ENCODE results near the gene FAF1. TPM values are rescaled to one million over a fixed set of nuclear protein-coding genes. Genes with fewer than 3 reads are reported as not detected.
"Not testable (repeated sequence)": the region's sequence is repeated elsewhere in the genome, so short reads cannot be mapped to it uniquely, and the experiment has no call there.

The FAF1 gene
- total RNA-seq, 1 donor from 2014 or later: 58.8 TPM

DNA sequence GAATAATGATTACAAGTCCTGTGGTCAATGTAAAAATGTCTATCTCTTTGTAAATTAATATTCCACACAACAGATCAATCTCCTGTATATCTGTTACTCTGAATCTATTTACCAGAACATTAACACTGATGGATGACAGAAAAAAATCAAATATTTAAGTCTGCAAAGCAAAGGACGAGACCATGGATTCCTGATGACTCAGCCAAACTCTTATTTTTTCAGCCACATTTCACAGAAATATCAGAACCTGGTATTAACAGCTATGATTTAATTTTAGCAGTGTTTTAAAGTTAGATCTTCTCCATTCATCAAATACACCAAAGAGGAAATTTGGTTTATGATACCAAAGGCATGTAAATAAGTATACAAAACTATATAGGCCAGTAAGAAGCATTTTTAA is 46.1 kb downstream of the FAF1 start:
- Mint-ChIP-seq H3K27ac (no peak overlapping the region), H3K4me1 (ENCODE audit: low read depth) (no peaks in the 10 kb centered on the region), H3K27me3 (ENCODE audit: insufficient read depth) (no peaks in the 10 kb centered on the region), H3K4me3 (no peak overlapping the region), H3K9me3 (peaks cover 8% of the 10 kb centered on the region), H3K36me3 (ENCODE audit: low read depth) (no peaks in the 10 kb centered on the region)
- intact Hi-C loops (cut with micrococcal nuclease): no loop called here
- DNase-seq (ENCODE audit: low spot score): no peak

DNA sequence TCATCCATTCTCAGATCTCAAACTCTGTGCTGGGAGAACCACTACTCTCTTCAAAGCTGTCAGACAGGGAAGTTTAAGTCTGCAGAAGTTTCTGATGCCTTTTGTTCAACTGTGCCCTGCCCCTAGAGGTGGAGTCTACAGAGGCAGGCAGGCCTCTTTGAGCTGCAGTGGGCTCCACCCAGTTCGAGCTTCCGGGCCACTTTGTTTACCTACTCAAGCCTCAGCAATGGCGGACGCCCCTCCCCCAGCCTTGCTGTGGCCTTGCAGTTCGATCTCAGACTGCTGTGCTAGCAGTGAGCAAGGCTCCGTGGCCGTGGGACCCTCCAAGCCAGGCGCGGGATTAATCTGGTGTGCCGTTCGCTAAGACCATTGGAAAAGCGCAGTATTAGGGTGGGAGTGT is 49.7 kb downstream of the FAF1 start:
- intact Hi-C loops (cut with micrococcal nuclease); H3K4me1 Mint-ChIP-seq (ENCODE audit: low read depth); H3K36me3 Mint-ChIP-seq (ENCODE audit: low read depth); H3K4me3 Mint-ChIP-seq; DNase-seq (ENCODE audit: low spot score); H3K27ac Mint-ChIP-seq; H3K27me3 Mint-ChIP-seq (ENCODE audit: insufficient read depth): not testable (repeated sequence)
- H3K9me3 Mint-ChIP-seq: peaks cover 31% of the 10 kb centered on the region

DNA sequence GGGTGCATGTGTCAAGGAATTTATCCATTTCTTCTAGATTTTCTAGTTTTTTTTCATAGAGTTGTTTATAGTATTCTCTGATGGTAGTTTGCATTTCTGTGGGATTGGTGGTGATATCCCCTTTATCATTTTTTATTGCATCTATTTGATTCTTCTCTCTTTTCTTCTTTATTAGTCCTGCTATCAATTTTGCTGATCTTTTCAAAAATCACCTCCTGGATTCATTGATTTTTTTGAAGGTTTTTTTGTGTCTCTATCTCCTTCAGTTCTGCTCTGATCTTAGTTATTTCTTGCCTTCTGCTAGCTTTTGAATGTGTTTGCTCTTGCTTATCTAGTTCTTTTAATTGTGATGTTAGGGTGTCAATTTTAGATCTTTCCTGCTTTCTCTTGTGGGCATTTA is 52.5 kb downstream of the FAF1 start:
- H3K9me3 Mint-ChIP-seq: peaks cover 31% of the 10 kb centered on the region
- H3K27me3 Mint-ChIP-seq (ENCODE audit: insufficient read depth); intact Hi-C loops (cut with micrococcal nuclease); H3K4me1 Mint-ChIP-seq (ENCODE audit: low read depth); DNase-seq (ENCODE audit: low spot score); H3K27ac Mint-ChIP-seq; H3K4me3 Mint-ChIP-seq; H3K36me3 Mint-ChIP-seq (ENCODE audit: low read depth): not testable (repeated sequence)

DNA sequence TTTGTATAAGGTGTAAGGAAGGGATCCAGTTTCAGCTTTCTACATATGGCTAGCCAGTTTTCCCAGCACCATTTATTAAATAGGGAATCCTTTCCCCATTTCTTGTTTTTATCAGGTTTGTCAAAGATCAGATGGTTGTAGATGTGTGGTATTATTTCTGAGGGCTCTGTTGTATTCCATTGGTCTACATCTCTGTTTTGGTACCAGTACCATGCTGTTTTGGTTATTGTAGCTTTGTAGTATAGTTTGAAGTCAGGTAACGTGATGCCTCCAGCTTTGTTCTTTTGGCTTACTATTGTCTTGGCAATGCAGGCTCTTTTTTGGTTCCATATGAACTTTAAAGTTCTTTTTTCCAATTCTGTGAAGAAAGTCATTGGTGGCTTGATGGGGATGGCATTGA is 54.0 kb downstream of the FAF1 start:
- H3K4me1 Mint-ChIP-seq (ENCODE audit: low read depth); H3K36me3 Mint-ChIP-seq (ENCODE audit: low read depth); H3K27me3 Mint-ChIP-seq (ENCODE audit: insufficient read depth); H3K27ac Mint-ChIP-seq; intact Hi-C loops (cut with micrococcal nuclease); DNase-seq (ENCODE audit: low spot score); H3K4me3 Mint-ChIP-seq: not testable (repeated sequence)
- H3K9me3 Mint-ChIP-seq: peaks cover 27% of the 10 kb centered on the region

DNA sequence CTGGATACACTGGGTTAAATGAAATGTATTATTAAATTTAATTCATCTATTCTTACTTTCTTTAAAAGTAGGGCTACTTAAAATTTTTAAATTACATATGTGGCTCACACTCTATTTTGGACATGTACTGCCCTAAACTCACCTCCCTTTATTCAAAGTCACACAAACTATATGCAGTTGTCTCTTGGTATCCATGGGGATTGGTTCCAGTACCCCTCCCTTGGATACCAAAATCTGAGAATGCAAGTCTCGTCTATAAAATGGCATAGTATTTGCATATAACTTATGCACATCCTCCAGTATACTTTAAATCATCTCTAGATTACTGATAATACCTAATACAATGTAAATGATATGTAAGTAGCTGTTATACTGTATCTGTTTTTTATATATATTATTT is 57.6 kb downstream of the FAF1 start:
- no peak overlapping the region for H3K4me3 Mint-ChIP-seq
- H3K9me3 Mint-ChIP-seq: peaks cover 8% of the 10 kb centered on the region
- no peaks in the 10 kb centered on the region for H3K36me3 Mint-ChIP-seq (ENCODE audit: low read depth)
- H3K27me3 Mint-ChIP-seq (ENCODE audit: insufficient read depth): no peaks in the 10 kb centered on the region
- H3K4me1 Mint-ChIP-seq (ENCODE audit: low read depth): no peaks in the 10 kb centered on the region
- no peak overlapping the region for H3K27ac Mint-ChIP-seq
- DNase-seq (ENCODE audit: low spot score): no peak
- intact Hi-C loops (cut with micrococcal nuclease): loop anchor here (5.0 kb wide), 1 partner anchor 55 kb away; no protein-coding TSS in a partner anchor

DNA sequence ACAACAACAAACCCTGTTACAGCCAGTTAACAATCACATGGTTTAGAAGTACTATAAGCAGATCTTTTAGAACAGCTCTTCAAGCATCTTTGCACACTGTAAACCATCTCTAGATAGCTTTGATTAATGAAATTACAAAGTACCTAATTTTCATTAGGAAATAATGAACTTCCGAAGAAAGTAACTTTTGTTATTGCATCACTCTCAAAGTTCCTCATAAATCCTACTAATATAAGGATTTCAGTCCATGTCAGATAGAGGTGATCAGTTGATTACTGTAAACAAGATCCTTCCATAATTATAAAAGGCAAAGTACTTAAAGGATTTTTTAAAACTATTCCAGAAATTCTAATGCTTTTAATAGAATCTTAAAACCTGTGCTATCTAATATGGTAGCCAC is 58.2 kb downstream of the FAF1 start:
- Mint-ChIP-seq H3K4me3 (no peak overlapping the region), H3K4me1 (ENCODE audit: low read depth) (no peaks in the 10 kb centered on the region), H3K36me3 (ENCODE audit: low read depth) (no peaks in the 10 kb centered on the region), H3K9me3 (peaks cover 7% of the 10 kb centered on the region), H3K27me3 (ENCODE audit: insufficient read depth) (no peaks in the 10 kb centered on the region), H3K27ac (no peak overlapping the region)
- intact Hi-C loops (cut with micrococcal nuclease): loop anchor here (5.0 kb wide), 1 partner anchor 55 kb away; no protein-coding TSS in a partner anchor
- DNase-seq (ENCODE audit: low spot score): no peak

DNA sequence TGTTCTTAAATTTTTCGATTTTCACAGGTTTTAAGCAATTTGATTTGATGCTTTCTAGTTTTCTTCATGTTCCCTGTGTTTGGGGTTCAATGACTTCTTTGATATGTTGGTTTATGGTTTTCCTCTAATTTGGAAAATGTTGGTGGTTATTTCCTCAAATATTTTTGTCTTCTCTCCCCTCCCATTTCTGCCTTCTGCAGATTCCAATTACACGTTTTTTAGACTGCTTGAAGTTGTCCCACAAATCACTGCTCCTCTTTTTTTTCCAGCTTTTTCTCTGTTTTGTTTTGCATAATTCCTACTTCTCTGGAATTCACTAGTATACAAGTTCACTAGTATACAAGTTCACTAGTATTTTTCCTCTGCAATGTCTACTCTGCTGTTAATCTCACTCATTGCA is 61.3 kb downstream of the FAF1 start:
- Mint-ChIP-seq H3K27ac (no peak overlapping the region), H3K27me3 (ENCODE audit: insufficient read depth) (no peaks in the 10 kb centered on the region), H3K36me3 (ENCODE audit: low read depth) (no peaks in the 10 kb centered on the region), H3K4me1 (ENCODE audit: low read depth) (no peaks in the 10 kb centered on the region), H3K9me3 (peaks cover 4% of the 10 kb centered on the region), H3K4me3 (no peak overlapping the region)
- no peak for DNase-seq (ENCODE audit: low spot score)
- intact Hi-C loops (cut with micrococcal nuclease): no loop called here

DNA sequence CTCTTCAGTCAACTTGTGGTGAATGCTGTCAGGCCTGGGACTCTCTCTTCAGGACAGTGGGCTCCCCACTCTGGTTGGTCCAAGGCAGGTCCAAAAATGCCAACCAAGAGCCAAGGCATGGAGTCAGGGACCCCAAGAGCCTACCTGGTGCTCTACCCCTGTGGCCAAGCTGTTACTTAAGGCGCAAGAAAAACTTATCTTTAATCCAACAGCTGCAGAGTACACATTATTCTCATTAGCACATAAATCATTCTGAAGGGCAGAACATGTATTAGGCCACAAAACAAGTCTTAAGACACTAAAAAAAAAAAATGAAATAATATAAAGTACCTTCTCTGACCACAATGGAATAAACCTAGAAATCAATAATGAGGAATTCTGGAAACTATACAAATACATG is 65.7 kb downstream of the FAF1 start:
- H3K4me1 Mint-ChIP-seq (ENCODE audit: low read depth): no peaks in the 10 kb centered on the region
- H3K4me3 Mint-ChIP-seq: no peak overlapping the region
- H3K27me3 Mint-ChIP-seq (ENCODE audit: insufficient read depth): no peaks in the 10 kb centered on the region
- H3K27ac Mint-ChIP-seq: no peak overlapping the region
- peaks cover 21% of the 10 kb centered on the region for H3K9me3 Mint-ChIP-seq
- intact Hi-C loops (cut with micrococcal nuclease): no loop called here
- no peak for DNase-seq (ENCODE audit: low spot score)
- H3K36me3 Mint-ChIP-seq (ENCODE audit: low read depth): peaks cover 6% of the 10 kb centered on the region

DNA sequence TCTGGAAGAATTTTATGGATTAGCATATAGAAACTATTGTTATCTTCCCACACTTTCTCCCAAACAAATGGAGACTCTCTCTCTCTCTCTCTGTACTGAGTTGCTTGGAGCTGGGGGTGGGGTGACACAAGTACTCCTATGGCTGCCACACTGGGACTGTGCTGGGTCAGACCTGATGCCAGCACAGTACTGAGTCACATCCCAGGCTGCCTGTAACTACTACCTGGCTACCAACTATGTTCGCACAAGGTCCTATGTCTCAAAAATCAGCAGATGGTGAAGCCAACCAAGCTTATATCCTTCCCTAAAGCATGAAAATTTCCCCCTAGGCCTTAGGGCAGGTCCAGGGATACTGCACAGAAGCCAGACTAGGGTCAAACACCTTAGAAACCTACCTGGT is 66.6 kb downstream of the FAF1 start:
- Mint-ChIP-seq H3K9me3 (peaks cover 21% of the 10 kb centered on the region), H3K27me3 (ENCODE audit: insufficient read depth) (no peaks in the 10 kb centered on the region), H3K36me3 (ENCODE audit: low read depth) (peaks cover 6% of the 10 kb centered on the region), H3K4me1 (ENCODE audit: low read depth) (no peaks in the 10 kb centered on the region), H3K27ac (no peak overlapping the region), H3K4me3 (no peak overlapping the region)
- intact Hi-C loops (cut with micrococcal nuclease): no loop called here
- no peak for DNase-seq (ENCODE audit: low spot score)

DNA sequence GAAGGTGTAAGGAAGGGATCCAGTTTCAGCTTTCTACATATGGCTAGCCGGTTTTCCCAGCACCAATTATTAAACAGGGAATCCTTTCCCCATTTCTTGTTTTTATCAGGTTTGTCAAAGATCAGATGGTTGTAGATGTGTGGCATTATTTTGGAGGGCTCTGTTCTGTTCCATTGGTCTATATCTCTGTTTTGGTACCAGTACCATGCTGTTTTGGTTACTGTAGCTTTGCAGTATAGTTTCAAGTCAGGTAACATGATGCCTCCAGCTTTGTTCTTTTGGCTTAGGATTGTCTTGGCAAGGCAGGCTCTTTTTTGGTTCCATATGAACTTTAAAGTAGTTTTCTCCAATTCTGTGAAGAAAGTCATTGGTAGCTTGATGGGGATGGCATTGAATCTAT is 72.5 kb downstream of the FAF1 start:
- H3K27ac Mint-ChIP-seq; H3K9me3 Mint-ChIP-seq; H3K36me3 Mint-ChIP-seq (ENCODE audit: low read depth); DNase-seq (ENCODE audit: low spot score); intact Hi-C loops (cut with micrococcal nuclease); H3K4me1 Mint-ChIP-seq (ENCODE audit: low read depth); H3K27me3 Mint-ChIP-seq (ENCODE audit: insufficient read depth); H3K4me3 Mint-ChIP-seq: not testable (repeated sequence)

DNA sequence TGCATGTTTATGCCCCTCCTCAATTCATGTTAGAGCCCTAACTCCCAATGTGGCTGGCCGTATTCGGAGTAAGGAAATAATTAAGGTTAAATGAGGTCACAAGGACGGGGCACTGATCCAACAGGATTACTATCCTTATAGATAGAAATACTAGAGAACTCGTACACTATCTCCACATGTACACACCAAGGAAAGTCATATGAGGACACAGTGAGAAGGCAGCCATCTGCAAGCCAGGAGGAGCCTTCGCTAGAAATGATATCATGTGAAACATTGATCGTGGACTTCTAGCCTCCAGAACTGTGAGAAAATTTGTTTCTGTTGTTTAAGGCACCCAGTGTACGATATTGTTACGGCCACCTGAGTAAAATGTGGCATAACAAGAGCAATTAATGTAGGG is 79.7 kb downstream of the FAF1 start:
- no peaks in the 10 kb centered on the region for H3K36me3 Mint-ChIP-seq (ENCODE audit: low read depth)
- intact Hi-C loops (cut with micrococcal nuclease): no loop called here
- H3K4me3 Mint-ChIP-seq: no peak overlapping the region
- no peaks in the 10 kb centered on the region for H3K4me1 Mint-ChIP-seq (ENCODE audit: low read depth)
- H3K27me3 Mint-ChIP-seq (ENCODE audit: insufficient read depth): no peaks in the 10 kb centered on the region
- DNase-seq (ENCODE audit: low spot score): no peak
- H3K27ac Mint-ChIP-seq: no peak overlapping the region
- H3K9me3 Mint-ChIP-seq: no peaks in the 10 kb centered on the region

DNA sequence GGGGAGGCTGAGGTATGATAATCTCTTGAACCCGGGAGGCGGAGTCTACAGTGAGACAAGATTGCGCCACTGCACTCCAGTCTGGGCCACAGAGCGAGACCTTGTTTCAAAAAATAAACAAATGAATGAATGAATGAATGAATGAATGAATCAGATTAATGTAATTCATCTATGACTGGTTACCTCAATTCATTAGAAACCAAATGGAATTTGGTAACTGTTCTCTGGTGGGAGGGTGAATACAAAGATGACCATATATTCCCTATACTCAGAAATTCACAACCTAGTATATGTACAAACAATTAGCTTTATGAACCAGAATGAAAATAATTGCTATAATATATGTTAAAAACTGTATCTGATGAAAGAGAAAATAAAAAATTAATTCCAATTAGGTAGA is 80.9 kb downstream of the FAF1 start:
- H3K4me1 Mint-ChIP-seq (ENCODE audit: low read depth): no peaks in the 10 kb centered on the region
- no peaks in the 10 kb centered on the region for H3K27me3 Mint-ChIP-seq (ENCODE audit: insufficient read depth)
- H3K36me3 Mint-ChIP-seq (ENCODE audit: low read depth): no peaks in the 10 kb centered on the region
- no peak for DNase-seq (ENCODE audit: low spot score)
- H3K27ac Mint-ChIP-seq: no peak overlapping the region
- H3K4me3 Mint-ChIP-seq: no peak overlapping the region
- no peaks in the 10 kb centered on the region for H3K9me3 Mint-ChIP-seq
- intact Hi-C loops (cut with micrococcal nuclease): no loop called here

DNA sequence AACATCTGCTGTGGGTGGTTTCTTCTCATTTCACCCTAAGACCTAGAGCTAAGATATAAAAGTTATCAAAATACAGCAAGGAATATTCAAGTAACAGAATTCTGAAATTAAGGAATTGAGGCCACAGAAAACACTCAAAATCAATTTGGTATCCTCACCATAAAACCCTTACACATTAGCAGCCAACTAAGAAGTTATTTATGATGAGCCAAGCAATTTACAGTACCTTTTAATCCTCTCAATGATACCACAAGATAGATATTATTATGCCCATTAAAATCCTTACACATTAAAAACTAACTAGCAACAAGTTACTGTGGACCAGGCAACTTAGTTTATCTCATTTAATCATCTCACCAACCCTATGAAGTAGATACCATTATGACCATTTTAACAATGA is 81.6 kb downstream of the FAF1 start:
- intact Hi-C loops (cut with micrococcal nuclease): no loop called here

DNA sequence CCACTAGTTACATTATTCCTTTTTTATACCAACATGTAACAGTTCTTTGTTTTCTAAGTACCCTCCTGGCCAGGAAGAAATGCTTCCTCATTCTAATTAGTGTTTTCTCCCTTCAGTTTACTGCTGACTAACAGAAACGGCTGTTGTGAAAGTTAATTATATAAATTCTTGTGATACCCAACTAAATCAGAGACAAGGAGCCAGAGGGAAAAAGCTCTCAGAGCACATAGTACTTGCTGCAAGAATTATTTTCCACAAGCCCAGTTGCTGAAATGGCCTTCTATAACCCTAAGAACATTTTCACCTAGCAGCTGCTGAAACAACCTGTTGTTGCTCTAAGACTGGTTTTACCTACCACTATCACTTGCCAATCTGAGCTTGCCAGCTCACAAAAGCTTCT is 82.4 kb downstream of the FAF1 start:
- no peak for DNase-seq (ENCODE audit: low spot score)
- no peaks in the 10 kb centered on the region for H3K9me3 Mint-ChIP-seq
- intact Hi-C loops (cut with micrococcal nuclease): no loop called here
- H3K27ac Mint-ChIP-seq: no peak overlapping the region
- H3K36me3 Mint-ChIP-seq (ENCODE audit: low read depth): no peaks in the 10 kb centered on the region
- H3K4me3 Mint-ChIP-seq: no peak overlapping the region
- H3K4me1 Mint-ChIP-seq (ENCODE audit: low read depth): peaks cover 6% of the 10 kb centered on the region
- no peaks in the 10 kb centered on the region for H3K27me3 Mint-ChIP-seq (ENCODE audit: insufficient read depth)

More for the DNA sequence above, 81.6 kb downstream of the FAF1 start:
- H3K9me3 Mint-ChIP-seq: no peaks in the 10 kb centered on the region
- H3K4me1 Mint-ChIP-seq (ENCODE audit: low read depth): peaks cover 3% of the 10 kb centered on the region
- no peaks in the 10 kb centered on the region for H3K36me3 Mint-ChIP-seq (ENCODE audit: low read depth)
- H3K4me3 Mint-ChIP-seq: no peak overlapping the region
- no peaks in the 10 kb centered on the region for H3K27me3 Mint-ChIP-seq (ENCODE audit: insufficient read depth)
- no peak overlapping the region for H3K27ac Mint-ChIP-seq
- DNase-seq (ENCODE audit: low spot score): no peak
